ENCODE results near the gene CCDC34.

CCDC34 gene

GRCh38 chr11:27408246-27408800 lies 45.3 kb upstream of the CCDC34 start:
- no peaks in the 10 kb centered on the region for H3F3A ChIP-seq (ENCODE audit: low read depth)
- H3K4me1 ChIP-seq (ENCODE audit: insufficient read depth, low read length, poor library complexity, severe bottlenecking) = peaks cover 4% of the 10 kb centered on the region
- H3K36me3 ChIP-seq (ENCODE audit: insufficient read depth, low read length) = no peaks in the 10 kb centered on the region
- no peak overlapping the region for H3K9ac ChIP-seq (ENCODE audit: low read depth, low read length, poor library complexity, severe bottlenecking)
- H2AFZ ChIP-seq (ENCODE audit: low read length) = no peak overlapping the region
- no peaks in the 10 kb centered on the region for H3K27me3 ChIP-seq (ENCODE audit: insufficient read depth, low read length, poor library complexity, severe bottlenecking)
- no peak overlapping the region for H3K4me2 ChIP-seq (ENCODE audit: low read depth, low read length, poor library complexity, severe bottlenecking)
- TF ChIP-seq, protein P1, sequence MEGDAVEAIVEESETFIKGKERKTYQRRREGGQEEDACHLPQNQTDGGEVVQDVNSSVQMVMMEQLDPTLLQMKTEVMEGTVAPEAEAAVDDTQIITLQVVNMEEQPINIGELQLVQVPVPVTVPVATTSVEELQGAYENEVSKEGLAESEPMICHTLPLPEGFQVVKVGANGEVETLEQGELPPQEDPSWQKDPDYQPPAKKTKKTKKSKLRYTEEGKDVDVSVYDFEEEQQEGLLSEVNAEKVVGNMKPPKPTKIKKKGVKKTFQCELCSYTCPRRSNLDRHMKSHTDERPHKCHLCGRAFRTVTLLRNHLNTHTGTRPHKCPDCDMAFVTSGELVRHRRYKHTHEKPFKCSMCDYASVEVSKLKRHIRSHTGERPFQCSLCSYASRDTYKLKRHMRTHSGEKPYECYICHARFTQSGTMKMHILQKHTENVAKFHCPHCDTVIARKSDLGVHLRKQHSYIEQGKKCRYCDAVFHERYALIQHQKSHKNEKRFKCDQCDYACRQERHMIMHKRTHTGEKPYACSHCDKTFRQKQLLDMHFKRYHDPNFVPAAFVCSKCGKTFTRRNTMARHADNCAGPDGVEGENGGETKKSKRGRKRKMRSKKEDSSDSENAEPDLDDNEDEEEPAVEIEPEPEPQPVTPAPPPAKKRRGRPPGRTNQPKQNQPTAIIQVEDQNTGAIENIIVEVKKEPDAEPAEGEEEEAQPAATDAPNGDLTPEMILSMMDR (conservative IDR thresholded peaks at IDR 0.05; ENCODE audit: low read length) = no peak
- no peak for TF ChIP-seq EZH2phosphoT487 (IDR thresholded peaks at IDR 0.05; ENCODE audit: borderline replicate concordance)
- H4K20me1 ChIP-seq (ENCODE audit: insufficient read depth, low read length, poor library complexity, severe bottlenecking) = no peaks in the 10 kb centered on the region
- H3K79me2 ChIP-seq (ENCODE audit: insufficient read depth, low read length) = no peaks in the 10 kb centered on the region
- no peaks in the 10 kb centered on the region for H3K9me3 ChIP-seq (ENCODE audit: insufficient read depth, low read depth, low read length)
- H3K9me2 ChIP-seq (replicated peaks; ENCODE audit: low read depth, low read length) = no peaks in the 10 kb centered on the region
- H3K4me3 ChIP-seq (ENCODE audit: low read length, poor library complexity, severe bottlenecking) = no peak overlapping the region

- H2AFZ ChIP-seq (ENCODE audit: low read length) = no peak overlapping the region
- H3K27me3 ChIP-seq (ENCODE audit: insufficient read depth, low read length, poor library complexity, severe bottlenecking) = no peaks in the 10 kb centered on the region
- H3K4me1 ChIP-seq (ENCODE audit: insufficient read depth, low read length, poor library complexity, severe bottlenecking) = peaks cover 4% of the 10 kb centered on the region
- no peaks in the 10 kb centered on the region for H3F3A ChIP-seq (ENCODE audit: low read depth)
- no peaks in the 10 kb centered on the region for H4K20me1 ChIP-seq (ENCODE audit: insufficient read depth, low read length, poor library complexity, severe bottlenecking)
- H3K79me2 ChIP-seq (ENCODE audit: insufficient read depth, low read length) = no peaks in the 10 kb centered on the region
- no peak overlapping the region for H3K4me2 ChIP-seq (ENCODE audit: low read depth, low read length, poor library complexity, severe bottlenecking)
- no peak overlapping the region for H3K4me3 ChIP-seq (ENCODE audit: low read length, poor library complexity, severe bottlenecking)
- no peaks in the 10 kb centered on the region for H3K9me2 ChIP-seq (replicated peaks; ENCODE audit: low read depth, low read length)
- TF ChIP-seq EZH2phosphoT487 (IDR thresholded peaks at IDR 0.05; ENCODE audit: borderline replicate concordance) = no peak
- TF ChIP-seq, protein P1 (conservative IDR thresholded peaks at IDR 0.05; ENCODE audit: low read length) = no peak
- H3K36me3 ChIP-seq (ENCODE audit: insufficient read depth, low read length) = no peaks in the 10 kb centered on the region
- no peak overlapping the region for H3K9ac ChIP-seq (ENCODE audit: low read depth, low read length, poor library complexity, severe bottlenecking)
- no peaks in the 10 kb centered on the region for H3K9me3 ChIP-seq (ENCODE audit: insufficient read depth, low read depth, low read length)
These were observed 43.7 kb upstream of the CCDC34 start for GRCh38 chr11:27406498-27407354.

DNA sequence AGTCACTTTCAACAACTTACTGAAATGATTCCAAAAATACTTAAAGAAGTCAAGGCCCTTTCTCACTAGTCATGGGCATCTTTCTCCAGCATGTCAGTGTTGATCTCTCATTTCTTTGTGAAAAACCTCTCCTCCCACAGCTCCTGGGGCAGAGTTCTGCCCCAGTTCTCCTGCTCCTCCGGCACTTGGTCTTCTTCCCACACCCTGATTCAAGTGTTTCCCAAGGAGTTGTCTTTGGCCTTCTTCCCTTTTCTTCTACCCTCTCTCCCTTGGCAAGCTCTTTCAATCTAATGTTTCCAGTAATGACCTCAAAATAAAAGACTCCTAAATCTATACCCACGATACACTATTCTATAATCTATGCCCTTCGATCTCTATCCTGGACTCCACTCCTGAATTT lies 42.1 kb upstream of the CCDC34 start:
- Histone ChIP-seq H2AFZ (ENCODE audit: low read length) (no peak overlapping the region), H3K9ac (ENCODE audit: low read depth, low read length, poor library complexity, severe bottlenecking) (no peak overlapping the region), H3K4me3 (ENCODE audit: low read length, poor library complexity, severe bottlenecking) (no peak overlapping the region), H3K79me2 (ENCODE audit: insufficient read depth, low read length) (no peaks in the 10 kb centered on the region), H3K9me2 (replicated peaks; ENCODE audit: low read depth, low read length) (no peaks in the 10 kb centered on the region), H3K4me1 (ENCODE audit: insufficient read depth, low read length, poor library complexity, severe bottlenecking) (peaks cover 4% of the 10 kb centered on the region), H3K36me3 (ENCODE audit: insufficient read depth, low read length) (no peaks in the 10 kb centered on the region), H3K9me3 (ENCODE audit: insufficient read depth, low read depth, low read length) (no peaks in the 10 kb centered on the region), H3K27me3 (ENCODE audit: insufficient read depth, low read length, poor library complexity, severe bottlenecking) (no peaks in the 10 kb centered on the region), H4K20me1 (ENCODE audit: insufficient read depth, low read length, poor library complexity, severe bottlenecking) (no peaks in the 10 kb centered on the region), H3K4me2 (ENCODE audit: low read depth, low read length, poor library complexity, severe bottlenecking) (no peak overlapping the region), H3F3A (ENCODE audit: low read depth) (no peaks in the 10 kb centered on the region)
- TF ChIP-seq EZH2phosphoT487 (IDR thresholded peaks at IDR 0.05; ENCODE audit: borderline replicate concordance) = no peak
- TF ChIP-seq, protein P1 (conservative IDR thresholded peaks at IDR 0.05; ENCODE audit: low read length) = no peak
